Measurements from ENCODE around the gene MGAT5B.

MGAT5B gene

DNA sequence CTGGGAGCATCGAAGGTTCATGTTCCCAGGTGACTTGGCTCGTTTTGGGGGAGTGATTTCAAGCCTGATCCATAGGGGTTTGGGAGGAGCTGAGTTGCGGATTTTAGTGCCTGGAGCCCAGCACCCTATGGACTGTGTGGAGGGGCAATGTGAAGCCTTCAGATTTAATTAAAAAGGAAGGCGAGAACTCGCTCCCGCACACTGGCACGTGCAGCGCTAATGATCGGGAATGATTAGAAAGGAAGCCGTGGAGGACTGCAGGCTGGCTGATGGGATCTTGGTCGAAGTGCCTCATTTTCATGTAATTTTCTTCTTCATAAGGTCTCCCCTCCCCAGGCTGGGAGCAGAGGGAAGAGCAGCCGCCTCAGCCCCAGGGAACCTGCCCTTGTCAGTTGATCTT is 12.8 kb downstream of the MGAT5B start:
- no peak for DNase-seq

GRCh38 chr17:76881408-76881807 is 13.2 kb downstream of the MGAT5B start:
- DNase-seq, result no peak

- no peak for DNase-seq
Measured at GRCh38 chr17:76881966-76882365, 13.8 kb downstream of the MGAT5B start.

GRCh38 chr17:76883744-76884525 is 15.7 kb downstream of the MGAT5B start:
- DNase-seq, result no peak

DNA sequence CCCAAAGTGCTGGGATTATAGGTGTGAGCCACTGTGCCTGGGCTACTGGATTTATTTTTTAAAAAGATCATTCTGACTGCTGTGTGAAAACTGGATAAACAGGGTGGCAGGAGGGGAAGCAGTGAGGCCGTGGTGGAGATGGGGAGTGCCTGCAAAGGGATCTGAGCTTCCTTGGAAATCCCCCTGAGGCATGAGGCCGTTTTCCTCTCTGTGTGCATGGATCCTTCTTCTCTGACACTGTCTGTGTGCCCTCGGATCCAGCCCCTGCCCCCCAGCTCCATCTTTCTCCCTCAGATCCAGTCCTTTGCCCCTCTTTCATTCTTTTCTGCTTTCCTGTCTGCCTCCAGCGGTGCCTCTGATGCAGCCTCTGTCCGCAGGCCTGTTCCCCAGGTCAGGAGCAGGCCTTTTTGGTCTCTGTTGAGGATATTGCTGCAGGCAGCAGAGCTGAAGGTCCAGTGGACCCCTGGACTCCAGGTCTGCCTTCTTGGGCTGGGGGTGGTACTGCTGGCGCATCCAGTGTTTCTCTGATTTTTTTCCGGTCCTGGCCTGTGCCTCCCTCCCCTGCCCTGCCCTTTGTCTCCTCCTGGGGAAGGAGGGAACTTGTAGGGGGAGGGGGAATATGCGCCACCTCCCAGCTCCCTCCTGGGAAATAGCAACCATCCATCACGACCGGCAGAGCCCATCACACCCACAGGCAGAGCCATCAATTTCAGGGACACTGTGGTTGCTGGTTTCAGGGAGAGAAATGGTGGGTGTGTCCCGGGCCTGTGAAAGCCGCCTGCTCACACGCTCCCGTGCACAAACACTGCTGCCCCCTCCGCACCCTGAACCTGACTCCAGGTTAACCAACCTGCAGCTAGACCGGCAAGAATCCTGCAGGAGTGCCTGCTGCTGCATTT is 17.0 kb downstream of the MGAT5B start:
- DNase-seq, result no peak

DNA sequence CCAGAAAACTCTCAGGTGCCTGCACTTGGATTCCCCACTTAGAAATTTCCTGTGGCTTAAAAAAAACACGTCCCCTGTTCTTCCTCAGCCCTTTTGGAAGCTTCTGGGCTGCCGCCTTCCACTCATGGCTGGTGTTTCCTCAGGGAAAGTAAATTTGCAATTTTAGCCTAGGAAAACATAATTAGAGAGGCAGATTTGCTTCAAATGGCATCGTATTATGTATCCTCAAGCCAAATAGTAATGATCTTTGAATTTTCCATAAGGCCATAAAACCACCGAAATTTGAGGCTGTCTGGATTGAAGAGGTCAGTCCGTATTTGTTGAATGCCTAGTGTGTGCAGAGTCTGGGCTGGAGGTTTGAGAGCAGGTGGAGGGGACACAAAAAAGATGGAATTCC is 17.7 kb downstream of the MGAT5B start:
- no peak for DNase-seq

GRCh38 chr17:76886395-76886794 is 18.2 kb downstream of the MGAT5B start:
- no peak for DNase-seq

DNA sequence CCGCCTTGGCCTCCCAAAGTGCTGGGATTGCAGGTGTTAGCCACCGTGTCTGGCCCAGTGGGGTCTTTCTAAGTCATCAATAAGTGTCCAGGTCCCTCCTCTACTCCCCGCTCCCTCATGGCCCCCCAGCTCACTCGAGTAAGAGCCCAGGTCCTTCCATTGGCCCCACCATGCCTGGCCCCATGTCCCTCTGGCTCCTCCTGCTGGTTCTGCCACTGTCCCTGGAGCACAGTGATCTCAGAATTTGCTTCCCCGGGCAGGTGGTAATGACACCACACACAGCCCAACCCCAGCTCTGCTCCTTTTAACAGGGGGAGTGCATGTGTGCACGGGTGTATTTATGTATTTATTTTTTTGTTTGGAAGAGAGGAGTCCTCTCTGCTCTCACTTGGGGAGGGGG is 19.6 kb downstream of the MGAT5B start:
- no peak for DNase-seq

DNA sequence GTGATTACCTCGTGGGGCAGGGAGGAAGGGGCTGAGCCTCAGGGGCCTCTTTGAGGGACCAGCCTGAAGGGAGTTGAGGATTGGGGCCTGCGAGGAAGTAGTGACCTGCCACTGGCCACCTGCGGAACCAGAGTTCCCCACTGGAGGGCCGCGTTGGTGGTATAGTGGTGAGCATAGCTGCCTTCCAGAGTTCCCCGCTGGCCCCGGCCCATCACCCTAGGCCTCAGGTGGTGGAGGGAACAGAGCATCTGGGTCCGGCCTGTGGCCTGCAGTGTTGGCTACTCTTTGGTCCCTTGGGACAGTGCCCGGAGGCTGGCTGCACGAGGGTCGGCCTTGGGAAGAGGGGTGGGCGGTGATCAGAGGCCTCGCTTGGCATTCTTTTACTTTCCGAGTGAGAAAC is 20.5 kb downstream of the MGAT5B start:
- DNase-seq, result no peak

GRCh38 chr17:76889323-76889722 is 21.1 kb downstream of the MGAT5B start:
- DNase-seq, result no peak

GRCh38 chr17:76892329-76892728 is 24.1 kb downstream of the MGAT5B start:
- DNase-seq, result no peak

- DNase-seq, result no peak
Measured at GRCh38 chr17:76893623-76894334, 25.6 kb downstream of the MGAT5B start.

DNA sequence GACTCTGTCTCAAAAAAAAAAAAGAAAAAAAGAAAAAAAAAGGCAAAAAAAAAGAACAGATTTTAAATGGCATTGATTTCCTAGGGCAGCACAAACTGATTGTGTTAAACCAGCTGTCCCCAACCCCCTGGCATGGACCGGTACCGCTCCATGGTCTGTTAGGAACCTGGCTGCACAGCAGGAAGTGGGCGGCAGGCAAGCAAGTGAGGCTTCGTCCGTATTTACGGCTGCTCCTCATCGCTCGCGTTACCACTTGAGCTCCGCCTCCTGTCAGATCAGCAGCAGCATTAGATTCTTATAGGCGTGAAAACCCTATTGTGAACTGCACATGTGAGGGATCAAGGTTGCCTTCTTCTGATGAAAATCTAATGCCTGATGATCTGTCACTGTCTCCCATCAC is 26.6 kb downstream of the MGAT5B start:
- DNase-seq, result no peak

- no peak for DNase-seq
Measured at GRCh38 chr17:76897023-76897422, 28.8 kb downstream of the MGAT5B start.

DNA sequence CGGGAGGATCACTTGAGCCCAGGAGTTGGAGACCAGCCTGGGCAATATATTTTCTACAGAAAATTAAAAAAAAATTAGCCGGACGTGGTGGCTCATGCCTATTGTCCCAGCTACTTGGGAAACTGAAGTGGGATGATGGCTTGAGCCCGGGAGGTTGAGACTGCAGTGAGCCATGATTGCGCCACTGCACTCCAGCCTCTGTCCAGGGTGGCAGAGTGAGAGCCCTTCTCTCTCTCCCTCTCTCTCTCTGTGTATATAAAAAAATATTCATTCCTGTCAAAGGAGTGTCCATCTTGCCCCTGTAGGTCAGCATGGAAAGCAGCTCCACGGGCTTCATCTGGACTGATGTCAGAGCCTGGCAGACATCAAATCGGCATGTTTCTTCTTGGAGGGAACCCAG is 31.2 kb downstream of the MGAT5B start:
- no peak for DNase-seq

- no peak for DNase-seq
Measured at GRCh38 chr17:76900723-76901122, 32.5 kb downstream of the MGAT5B start.

DNA sequence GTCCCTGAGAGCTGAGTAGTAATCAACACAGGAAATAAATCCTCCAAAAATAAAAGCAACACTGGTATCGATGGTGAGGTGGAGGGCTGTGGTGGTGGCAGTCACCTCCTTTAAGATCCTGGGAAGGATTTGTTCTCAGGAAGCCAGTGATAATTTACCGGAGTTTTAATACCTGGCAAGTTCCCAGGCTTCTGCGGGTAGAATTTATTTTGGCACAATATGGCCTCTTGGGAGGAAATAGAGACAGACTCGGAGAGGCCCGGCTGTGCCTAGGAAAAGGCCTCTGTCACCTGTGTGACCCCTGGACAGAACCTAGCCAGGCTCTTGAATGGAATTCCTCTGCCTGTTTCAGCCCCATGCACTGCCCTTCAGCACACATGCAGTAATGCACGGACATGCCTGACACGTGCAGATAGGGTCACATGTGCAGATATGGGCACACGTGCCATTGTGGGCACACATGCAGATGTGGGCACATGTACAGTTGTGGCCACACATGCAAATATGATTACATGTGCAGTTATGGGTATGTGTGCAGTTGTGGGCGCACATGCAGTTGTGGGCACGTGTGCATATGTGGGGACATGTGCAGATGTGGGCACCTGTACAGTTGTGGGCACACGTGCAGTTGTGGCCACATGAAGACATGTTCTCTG is 33.5 kb downstream of the MGAT5B start:
- DNase-seq, result no peak

DNA sequence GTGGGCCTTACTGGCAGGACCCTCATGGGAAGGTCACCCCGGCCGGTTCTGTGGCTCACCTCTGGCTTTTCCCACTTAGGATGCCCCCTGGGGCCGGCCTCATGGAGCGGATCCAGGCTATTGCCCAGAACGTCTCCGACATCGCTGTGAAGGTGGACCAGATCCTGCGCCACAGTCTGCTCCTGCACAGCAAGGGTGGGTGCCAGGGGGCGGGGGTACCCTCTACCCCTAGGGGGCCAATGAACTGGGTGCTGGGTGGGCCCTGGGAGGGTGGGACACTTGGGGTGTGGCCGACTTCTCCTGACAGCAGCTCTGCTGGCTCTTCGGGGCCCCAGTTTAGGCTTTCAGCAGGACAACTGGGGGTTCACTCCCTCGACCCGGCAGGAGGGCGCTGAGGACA is 34.3 kb downstream of the MGAT5B start:
- DNase-seq, result no peak

GRCh38 chr17:76903631-76904030 is 35.4 kb downstream of the MGAT5B start:
- DNase-seq, result no peak

DNA sequence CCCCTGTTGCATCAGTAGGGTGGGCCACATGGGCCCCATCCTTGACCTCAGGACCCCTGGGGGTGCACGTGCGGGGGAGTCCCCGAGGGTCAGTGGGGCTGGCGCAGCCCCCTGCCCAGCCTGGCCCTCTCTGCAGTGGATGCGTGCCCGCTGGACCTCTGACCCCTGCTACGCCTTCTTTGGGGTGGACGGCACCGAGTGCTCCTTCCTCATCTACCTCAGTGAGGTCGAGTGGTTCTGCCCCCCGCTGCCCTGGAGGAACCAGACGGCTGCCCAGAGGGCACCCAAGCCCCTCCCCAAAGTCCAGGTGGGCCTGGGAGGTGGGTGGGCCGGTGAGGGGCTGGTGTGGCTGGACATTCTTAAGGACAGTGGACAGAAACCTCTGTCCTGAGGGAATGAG is 35.9 kb downstream of the MGAT5B start:
- DNase-seq, result no peak

GRCh38 chr17:76905036-76905435 is 36.8 kb downstream of the MGAT5B start:
- DNase-seq, result no peak

- DNase-seq, result no peak
Measured at GRCh38 chr17:76905836-76906235, 37.6 kb downstream of the MGAT5B start.

DNA sequence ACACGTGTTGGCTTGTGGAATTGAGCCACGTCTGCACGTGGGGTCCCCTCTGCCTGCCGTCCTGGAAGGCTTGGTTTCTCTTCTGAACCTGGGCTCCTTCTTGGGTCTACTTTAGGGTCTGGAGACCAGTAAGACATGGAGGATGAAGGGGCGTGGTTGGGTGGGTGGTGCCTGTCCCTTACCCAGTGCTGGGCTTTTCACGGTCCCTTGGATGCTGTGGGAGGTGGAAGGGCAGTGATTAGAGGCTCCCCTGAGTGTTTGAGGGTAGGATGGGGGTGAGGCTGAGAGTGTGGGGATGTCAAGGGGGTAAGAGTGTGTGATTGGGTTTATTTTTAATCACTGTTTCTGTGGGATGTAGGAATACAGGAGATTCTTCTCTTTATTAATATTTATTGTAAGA is 38.3 kb downstream of the MGAT5B start:
- no peak for DNase-seq
